ENCODE data around the gene RAPGEF4.
"Not testable (repeated sequence)": the region's sequence is repeated elsewhere in the genome, so short reads cannot be mapped to it uniquely, and the experiment has no call there.

The RAPGEF4 gene

DNA sequence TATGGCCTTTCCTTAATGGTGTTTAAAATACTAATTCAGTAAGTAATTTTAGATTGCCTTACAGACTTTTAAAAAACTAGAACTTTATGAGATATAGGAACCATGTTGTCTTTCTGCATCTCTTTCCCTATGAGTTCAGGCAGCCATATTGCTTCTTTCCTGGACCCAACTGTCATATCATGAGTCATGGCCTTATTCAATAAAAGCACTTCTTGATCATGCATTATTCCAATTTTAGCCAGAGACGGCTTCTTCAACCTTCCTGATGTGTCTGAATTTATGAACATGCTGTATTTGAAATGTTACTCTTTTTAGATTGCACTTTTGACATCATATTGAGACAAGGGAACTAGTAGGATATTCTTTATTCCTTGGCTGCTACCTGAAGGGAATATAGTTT lies 274.6 kb downstream of the RAPGEF4 start:
- DNase-seq = no peak

DNA sequence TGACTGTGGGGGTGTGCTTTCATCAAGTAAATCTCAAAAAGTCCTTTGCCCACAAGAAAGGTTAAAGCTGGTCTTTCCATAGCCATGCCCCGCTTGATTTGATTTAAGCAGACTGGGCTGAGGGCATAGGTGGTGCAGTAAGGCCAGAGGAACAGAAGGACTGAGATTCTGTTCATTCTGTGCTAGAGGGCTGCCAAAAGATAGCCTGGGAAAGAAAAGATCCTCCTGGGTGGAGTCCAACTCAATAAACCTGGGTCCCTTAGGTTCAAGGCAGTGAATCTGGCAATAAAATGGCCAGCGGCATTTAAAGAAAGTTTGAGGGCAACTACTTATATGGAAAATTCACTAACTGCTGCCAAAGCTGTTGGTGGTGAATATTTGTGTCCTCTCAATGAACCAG lies 280.8 kb downstream of the RAPGEF4 start:
- no peak for DNase-seq

DNA sequence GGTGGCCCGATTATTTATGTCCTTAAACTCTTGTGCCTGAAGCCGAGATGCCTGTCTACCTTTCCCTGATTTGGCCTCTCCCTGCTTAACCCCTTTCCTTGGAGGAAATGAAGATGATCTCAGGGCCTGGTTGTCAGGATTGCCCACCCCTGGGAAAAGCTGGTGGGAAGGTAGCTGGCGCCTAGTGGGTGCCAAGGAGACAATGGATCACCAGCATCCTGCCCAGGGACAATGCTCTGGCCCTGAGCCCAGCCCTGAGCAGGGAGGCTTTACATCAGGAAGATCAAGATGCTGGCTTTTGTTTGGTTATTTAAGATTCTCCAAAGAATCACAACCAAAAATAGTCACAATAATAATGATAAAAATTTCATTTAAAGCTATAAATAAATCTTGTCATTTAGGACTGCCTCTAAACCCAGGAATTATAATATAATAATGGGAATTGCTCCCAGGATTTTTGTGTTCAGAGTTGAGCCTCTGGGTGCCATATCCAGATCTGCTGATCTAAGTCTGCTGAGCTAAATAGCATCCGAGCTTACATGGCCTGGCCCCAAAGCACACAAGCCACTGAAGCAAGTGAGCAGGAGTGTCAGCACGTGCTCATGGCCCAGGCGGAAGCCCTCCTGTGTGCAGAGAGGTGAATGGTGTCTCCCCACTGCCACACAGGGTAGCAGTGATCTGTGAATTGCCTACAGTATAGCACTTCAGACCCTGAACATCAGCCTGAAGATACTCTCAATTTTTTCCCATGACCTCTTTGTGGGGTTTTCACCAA lies 282.2 kb downstream of the RAPGEF4 start:
- DNase-seq = no peak

DNA sequence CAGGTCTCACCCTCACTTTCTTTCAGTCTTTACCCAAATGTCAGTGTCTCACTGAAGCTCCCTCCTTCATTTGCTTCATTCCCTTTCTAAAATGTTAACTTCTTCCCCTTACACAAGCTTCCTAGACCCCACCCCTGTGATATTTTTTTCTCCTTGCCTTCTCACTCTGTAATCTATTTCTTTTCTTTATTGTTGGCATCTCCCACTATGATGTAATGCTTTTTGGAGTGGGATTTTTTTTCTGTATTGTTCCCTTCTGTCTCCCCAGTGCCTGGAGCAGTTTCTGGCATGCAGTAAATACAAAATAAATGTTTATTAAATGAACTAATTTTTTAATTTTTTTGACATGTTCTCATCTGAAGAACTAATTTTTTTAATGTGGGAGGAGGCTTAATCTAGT lies 284.1 kb downstream of the RAPGEF4 start:
- DNase-seq = no peak

DNA sequence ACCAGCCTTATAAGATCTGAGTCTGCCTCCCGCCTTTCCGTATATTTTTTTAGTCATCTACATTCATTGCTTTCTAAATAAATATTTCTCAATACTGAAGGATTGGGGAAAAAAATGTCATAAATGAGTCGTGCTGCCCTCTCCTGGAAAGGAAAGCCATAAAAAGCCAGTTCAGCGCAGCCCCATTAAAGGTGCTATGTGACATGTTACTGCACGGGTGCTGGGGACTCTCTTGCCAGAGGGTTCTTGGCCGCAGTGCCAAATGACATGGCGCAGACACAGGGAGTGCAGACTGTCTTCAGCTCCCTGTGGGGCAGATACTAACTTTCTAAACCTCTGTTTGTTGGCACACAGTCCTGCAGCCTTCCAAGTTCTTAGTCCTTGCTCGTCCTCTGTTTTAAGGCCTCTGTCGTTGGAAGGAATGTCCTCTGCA lies 286.3 kb downstream of the RAPGEF4 start:
- DNase-seq = no peak

DNA sequence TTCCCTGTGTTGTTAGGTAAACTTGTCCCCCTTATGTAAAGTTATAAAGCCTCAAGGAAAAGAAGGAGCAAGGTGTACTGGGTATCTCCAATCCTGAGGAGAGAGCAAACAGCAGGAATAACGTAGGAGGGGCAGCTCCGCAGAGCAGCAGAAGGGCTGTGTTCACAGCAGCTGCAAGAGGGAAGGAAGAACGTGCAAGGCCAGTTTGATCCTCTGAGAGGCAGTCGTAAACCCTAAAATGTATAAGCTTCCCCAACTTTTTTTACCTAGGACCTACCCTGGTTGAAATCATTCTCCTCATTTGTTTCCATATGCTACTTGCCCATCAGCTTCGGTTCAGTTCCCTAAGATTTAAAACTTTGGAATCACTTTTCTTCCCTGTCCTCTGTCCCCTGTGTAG lies 288.1 kb downstream of the RAPGEF4 start:
- no peak for DNase-seq

DNA sequence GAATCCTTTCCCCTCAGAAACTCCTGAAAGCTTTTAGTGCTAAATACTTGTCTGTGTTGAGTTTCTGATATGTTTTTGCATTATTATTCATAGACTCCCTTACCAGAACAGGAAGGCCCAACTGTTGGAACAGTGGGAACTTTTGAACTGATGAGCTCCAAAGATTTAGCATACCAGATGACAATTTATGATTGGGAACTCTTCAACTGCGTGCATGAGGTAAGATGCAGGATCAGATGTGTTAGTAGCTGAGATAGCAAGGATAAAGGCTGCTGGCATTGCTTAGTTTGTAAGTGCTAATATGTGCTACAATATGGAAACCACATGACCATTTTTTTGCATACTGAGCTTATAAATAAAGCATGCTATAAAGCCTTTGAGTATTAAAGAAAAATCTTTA lies 290.8 kb downstream of the RAPGEF4 start:
- no peak for DNase-seq

DNA sequence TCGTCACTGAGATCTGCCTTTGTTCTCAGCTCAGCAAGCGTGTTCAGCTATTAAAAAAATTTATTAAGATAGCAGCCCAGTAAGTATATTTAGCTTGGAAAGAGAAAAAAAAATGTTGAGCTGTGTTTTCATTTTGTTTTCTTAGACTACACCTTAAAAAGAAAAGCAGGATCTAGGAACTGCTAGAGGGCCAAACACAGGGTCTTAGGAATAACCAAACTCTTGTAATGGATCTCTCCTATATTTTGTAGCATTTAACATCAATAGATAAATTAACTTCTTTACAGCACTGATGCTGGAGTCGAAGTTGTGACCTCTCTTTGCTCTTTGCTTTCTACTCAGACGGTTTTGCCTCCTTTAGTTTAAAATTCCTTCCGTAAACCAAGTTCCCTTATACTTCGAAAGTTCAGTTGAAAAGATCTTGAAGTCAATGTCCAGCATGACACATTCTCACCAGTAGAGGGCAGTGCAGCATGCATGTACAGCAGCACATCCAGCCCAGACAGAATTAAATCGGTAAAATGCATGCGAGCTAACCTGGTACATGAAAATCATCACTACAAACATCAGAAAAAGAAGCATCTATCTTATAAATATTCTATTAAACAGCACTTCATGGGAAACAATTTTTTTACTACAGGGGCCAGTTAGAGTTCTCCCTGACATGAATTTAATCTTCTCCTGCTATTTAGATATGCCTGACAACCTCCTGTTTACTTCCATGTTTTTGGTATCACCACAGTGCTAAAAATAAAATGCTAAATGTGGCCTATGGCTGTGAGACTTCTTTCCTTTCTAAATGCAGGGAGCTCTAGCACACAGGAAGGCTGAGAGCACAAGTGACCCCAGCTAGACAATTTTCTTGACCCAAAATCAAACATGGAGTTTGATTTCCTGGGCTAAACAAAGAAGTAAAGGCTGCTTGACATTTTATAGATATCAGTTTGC lies 291.8 kb downstream of the RAPGEF4 start:
- DNase-seq = peak; percentile 52

DNA sequence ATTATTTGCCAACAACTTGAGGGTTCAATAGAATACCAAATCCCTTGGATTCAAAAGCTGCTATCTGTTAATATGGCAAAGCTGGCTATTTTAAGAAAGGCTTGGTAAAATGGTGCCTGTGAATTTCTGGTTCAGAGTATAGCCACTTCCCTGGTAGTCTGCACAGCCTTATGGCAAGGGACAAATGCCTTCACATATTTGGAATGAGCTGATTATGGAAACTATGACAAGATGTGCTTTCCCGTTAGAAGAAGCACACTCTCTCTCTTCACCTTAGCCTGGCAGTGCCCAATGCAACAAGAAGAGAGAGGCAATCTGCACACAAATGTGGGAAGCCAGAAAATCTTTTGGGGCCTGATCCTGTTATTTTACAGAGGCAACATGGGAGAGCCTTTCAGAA lies 292.5 kb downstream of the RAPGEF4 start:
- no peak for DNase-seq

DNA sequence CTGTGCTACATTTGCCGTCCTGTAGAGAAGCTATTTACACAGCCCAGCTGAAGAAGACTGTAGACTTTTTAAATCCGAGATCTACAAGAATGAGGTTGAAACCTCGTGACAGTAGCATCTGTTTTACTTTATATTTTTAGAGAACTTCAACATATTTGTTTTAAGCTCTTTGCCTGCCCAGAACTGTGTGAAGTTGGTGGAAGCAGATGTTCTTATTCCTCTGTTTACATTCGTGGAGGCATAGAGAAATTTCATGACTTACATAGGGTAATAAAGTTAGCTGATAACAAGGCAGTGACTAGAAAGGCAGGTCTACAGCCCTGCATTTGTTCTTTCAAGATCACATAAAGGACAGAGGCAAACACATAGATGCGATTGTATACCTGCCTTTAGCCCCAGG lies 293.0 kb downstream of the RAPGEF4 start:
- DNase-seq = no peak

DNA sequence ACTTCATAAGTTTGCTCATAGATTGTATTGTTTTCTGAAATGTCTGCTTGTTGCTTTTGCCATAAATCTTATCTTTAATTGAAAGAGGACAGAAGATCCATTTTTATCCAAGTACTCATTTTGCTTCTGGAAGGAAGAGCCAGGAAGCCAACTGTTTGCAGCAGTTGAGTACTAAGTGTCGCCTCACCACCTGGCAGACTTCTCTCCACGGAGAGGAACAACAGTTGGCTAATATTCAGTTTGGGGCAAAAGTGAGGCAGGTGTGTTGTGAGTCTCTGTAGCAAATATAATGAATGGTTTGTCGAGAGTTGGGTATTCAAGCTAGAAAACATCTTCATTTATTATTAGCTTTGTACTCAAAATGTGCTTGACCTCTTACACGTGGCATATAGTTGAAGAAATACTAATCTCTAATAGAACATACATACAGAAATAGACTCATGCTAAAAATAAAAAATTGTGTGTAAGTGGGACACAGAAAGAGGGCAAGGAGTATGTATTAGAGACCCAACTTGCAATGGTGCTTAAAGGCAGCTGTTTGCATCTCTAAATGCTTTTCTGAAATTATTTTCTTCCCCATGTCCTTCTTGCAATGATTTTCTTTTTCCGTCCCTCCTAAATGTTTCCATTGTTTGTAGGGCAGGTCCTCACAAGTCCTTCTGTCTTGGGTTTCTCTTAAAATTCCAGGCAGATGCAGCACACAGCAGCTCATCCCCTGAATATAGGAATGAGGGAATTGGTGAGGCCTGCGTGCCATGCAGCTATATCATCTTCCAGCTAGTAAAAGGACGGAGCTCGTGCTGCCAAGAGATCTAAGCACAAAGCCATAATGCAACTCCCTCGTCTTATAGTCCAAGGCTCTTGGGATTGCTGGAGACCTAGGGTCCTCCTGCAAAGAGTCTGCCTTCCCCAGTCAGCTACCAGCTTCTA lies 295.2 kb downstream of the RAPGEF4 start:
- no peak for DNase-seq

DNA sequence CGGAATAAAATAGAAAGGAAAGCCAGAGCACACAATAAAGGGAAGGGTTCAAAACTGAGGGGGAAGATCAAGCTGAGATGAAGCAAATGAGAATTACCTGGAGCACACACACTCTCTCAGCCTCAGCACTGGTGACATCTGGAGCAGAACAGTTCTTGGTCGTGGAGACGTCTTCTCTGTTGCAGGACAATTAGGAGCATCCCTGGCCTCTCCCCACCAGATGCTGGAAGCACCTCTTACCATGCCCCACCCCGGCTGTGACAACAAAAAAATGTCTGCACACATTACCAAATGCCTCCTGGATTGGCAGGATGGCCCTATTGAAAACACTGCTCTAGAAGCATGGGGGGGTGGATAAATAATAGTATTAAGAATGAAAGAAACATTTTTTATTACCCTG lies 296.4 kb downstream of the RAPGEF4 start:
- DNase-seq = no peak

DNA sequence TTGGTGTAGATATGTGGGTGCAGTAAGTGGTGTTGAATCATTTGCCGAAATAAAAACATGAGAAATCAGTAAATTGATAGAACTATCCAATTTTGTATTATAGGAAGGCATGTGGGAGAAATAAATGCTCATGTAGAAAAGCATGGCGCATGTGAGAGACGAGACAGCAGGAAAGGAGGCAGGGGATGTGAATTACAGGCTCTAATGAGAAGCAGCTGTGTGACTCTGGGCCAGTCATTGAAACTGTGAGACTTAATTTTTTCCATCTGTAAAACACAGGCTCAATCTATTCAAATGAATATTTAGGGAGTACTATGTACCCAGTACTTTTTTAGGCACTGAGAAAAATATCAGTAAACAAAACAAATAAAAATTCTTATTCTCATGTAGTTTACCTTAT lies 297.4 kb downstream of the RAPGEF4 start:
- no peak for DNase-seq

DNA sequence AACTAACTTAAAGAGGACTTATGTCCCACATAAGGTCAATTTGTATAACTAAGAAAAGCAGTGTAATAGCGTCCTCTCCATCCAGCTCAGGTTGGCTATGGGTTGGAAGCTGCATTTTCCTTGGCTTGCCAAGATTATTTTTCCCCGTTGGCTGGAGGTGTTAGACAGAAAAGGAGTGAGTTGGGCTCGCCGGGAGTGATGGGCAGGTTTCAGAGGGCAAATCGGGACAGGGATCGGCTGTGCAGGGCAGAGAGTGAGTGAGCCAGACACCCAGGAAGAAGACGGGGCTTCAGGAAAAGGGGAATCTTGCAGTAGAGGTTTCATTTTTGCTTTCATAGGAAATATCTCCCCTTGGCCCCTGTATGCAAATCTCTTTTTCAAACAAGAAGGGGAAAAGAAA lies 298.5 kb downstream of the RAPGEF4 start:
- no peak for DNase-seq

DNA sequence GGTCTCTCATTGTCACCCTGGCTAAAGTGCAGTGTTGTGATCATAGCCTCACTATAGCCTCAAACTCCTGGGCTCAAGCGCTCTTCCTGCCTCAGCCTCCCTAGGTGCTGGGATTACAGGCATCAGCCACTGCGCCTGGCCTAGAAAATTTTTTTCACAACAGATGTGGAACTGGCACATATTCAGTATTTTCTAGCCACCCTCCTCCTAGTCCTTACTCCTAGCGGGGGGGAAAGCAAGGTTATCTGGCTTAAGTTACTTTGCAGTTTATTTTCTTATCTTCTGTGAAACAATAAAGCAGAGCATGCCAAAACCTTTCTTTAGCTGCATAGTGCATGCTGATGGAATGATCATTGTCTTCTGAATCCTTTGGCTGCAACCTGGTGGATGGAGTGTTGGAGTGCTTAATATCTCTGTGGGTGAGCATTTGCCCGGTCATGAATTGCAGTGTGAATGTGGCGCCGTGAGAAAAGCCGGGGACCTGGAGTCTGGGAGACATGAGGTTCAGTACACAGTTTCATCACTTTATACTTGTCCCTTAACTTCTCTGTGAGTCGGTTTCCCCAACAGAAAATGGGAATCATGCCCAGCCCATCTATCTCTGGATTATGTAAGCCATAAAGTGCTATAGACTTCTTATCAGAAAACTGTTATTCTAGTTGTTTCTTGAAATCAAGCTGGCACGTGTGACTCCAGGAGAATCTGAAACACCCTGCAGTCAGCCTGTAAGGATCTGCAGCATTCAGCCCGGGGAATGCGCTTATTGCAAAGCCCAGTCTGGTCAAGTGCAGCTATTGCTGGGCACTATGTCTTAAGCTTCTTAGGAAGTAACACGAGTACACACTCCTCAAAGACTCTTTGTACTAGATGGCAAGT lies 301.8 kb downstream of the RAPGEF4 start:
- no peak for DNase-seq

DNA sequence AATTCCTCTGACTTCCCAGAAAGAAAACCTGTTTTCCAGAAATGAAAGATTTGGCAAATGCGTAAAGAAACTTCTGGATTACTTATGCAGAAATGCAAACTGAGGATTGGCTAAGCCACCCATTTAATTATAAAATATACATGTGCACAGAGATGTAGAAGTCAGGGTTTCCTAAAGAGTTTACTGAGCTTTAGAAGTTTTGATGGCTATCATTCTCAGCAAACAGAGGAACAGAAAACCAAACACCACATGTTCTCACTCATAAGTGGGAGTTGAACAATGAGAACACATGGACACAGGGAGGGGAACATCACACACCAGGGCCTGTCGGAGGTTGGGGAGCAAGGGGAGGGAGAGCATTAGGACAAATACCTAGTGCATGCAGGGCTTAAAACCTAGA lies 302.6 kb downstream of the RAPGEF4 start:
- DNase-seq = not testable (repeated sequence)

DNA sequence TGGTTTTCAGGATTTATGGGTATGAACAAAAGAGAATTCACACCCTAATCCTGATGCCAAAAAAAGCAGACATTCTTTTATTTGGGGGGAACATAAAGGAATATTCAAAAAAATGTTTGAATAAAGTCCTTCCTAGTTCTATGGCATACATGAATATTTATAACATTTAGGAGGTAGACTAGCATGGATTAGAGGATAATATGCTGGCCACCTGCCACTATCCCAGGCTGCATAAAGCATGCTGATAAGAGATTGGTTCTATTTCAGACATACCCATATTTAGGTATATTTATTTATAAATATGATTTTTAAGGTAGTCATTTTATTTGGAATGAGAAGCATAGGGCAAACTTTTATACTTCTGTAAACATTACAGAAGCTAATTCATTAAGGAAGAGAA lies 305.1 kb downstream of the RAPGEF4 start:
- no peak for DNase-seq

DNA sequence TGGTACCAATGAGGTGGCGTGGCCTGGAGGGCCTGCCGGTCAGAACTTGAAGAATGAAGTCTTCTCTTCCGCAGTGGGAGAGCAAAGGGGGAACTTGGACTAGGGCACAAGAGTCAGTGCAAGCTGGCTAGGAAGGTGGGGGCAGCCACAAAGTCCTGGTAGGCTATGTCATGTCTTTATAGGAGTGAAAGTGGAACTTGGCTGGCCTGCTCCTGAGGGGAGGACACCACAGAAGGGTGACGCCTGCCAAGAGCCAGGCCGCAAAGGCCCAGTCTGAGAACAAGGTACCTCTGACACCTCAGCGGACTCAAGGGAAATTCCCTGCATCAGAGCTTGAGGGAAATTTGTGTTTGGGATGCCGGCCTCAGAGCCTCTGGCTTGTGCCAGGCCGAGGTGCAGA lies 307.8 kb downstream of the RAPGEF4 start:
- DNase-seq = no peak

DNA sequence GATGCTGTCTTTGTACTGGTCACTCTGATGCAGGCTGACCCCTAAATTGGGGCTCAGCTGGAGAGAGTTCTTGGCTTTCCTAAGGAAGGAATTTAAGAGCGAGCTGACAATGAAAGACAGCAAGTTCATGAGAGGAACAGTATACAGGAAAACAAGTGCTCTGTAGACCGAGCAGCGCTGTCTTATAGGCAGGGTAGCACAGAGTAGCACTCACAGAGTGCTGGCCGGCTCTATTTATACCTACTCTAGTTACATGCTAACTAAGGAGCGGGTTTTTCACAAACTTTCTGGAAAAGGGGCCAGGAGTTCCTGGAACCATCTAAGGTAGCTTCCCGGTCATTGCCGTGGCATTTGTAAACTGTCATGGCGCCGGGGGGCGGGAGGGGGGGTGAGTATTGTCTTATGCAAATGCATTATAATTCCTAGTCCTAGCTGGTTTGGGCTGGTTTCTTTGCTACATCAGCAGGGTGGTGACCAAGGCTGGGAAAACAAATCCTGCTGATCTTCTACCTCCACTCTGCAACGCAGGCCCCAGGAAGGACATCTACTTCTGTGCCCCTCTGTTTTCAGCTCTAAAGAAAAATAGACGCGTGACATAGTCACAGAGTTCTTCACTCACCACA lies 308.4 kb downstream of the RAPGEF4 start:
- DNase-seq = no peak

DNA sequence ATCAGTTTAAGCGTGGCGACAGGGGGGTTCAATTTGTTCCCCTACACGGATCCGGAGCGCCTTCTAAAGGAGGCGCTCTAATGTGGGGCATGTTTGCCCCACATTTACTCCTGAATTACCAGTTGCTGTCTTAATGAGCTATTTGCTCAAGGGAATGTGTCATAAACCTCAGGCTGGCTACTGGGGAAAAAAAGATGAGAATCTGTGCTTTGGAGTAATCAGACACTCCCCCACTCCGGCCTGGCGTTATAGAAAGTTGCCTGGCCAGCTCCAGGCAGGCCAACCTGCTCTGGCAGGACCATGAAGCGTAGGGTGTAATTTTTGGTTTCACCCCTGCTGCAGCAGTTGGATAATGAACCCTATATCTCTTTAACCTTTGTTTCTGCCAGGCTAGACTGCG lies 309.0 kb downstream of the RAPGEF4 start:
- no peak for DNase-seq

DNA sequence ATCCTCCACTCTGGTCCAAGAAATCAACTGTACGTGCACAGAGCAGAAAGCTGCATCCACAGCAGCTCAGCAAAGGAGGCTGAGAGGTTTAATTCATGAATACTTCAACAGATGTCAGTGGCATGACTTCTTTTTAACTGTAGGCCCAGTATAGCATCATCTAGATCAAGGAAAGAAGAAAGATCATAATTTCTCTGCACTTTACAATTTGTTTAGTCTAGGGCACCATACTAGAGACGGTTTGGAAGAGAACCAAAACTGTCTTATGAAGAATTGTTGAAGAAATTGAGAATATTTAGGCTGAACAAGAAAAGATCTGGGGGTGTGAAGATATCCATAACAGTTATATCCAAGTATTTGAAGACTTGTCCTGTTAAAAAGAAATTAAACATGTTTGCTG lies 309.5 kb downstream of the RAPGEF4 start:
- no peak for DNase-seq
